Stimulated activated CD4-positive, alpha-beta T cell treated with anti-CD3 and anti-CD28 coated beads, TNF-alpha, amount 100 ng/mL, for 1 hour (primary cell): ENCODE results near the gene TMCO6.
A peak's percentile ranks its signal among the peaks of the same experiment; 100 is the strongest.
"Not testable (repeated sequence)": the region's sequence is repeated elsewhere in the genome, so short reads cannot be mapped to it uniquely, and the experiment has no call there.

Source experiments
- DNase-seq, 3 donors: peaks; one replicate each; pipeline ENCODE4 v3.0.0-alpha.2; 2020; ENCODE audit warnings: low read depth in 3 of 3, low spot score in 1 of 3

The TMCO6 gene

DNA sequence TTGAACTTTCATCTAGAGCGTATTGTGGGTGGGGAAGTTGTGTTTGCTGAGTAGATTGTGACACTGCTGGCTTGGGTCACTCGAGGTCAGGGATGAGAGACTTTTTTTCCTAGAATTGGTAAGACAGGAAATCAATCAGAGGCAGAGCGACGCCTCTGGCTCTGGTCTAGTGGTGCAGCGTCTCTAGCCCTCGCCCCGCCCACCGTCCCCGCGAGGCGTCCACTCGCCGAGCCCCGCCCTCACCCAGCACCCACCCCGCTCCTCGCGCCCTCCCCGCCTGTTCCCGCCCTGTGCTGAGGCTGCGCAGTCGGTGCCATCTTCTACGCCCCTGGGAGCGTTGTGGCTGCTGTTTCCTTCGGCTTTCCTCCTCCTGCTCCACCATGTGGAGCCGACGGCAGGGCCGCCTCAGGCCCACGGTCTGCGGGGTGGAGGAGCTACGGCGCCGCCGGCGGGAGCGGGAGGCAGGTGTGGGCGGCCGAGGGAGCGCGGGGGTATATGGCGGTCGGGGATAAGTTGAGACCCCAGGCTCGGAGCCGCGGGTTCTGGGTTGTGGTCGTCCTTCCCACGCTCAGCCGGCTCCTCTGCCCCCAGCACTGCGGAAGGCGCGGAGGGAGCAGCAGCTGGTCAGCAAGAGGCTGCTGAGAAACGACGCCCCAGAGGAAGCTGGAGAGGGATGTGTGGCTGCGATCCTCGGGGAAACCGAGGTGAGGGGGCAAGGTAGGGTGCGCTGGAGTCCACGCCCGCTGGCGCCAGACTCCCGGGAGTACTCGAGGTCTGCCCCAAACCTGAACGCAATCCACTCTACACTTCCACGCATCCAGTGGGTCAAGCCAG is at the start of gene TMCO6:
TMCO6 (plus strand) TSS at position 304 of the 834 bp plus-strand sequence; CDS start at position 381, 77 bp downstream.
- DNase-seq, result peak; percentile 89 to 94 (median 89)

DNA sequence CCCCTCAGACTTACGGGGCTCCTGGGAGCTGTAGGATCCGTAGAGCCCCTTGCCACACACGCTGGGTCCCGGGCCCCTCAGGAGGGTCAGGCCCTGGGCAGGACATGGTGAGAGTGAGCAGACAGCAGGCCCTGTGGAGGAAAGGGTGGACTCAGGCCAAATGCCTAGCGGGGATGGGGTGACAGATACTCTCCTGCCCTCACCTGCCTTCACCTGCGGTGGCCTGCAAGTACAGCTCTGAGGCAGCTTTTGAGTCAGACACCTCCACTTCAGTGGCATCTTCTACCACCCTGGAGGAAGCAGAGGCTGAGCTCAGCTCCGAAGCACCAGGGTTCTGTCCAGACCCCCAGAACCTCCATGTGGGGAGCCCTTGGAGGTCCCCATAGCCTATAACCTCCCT is 48.4 kb upstream of the TMCO6 start:
- DNase-seq, result no peak

DNA sequence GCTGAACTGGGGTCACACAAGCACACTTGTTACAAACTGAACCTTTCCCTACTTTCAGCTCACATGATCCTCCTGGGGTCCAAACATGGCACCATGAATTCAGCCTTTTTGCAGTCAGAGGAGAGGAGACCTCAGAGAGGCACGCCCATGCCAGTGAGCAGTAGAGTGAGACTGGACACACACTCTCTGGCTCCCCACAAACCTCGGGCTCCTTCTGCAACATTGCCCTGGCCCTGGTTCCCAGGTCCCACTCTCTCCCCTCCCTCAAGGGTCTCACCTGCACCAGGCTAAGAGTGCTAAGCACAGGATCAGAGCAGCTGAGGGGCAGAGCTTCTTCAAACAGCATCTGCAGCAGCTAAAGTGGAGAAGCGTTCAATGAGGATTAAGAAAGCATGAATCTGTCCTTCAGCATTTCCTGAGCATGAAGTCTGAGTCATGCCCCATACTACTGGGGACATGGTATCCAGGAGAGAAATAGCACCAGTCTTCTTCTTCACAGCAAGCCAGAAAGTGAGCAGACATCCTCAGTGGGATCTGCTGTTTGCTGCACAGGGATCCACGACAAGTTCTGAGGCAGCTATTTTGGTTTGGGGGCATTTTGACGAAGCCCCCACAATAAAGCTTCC is 47.4 kb upstream of the TMCO6 start:
- no peak for DNase-seq

DNA sequence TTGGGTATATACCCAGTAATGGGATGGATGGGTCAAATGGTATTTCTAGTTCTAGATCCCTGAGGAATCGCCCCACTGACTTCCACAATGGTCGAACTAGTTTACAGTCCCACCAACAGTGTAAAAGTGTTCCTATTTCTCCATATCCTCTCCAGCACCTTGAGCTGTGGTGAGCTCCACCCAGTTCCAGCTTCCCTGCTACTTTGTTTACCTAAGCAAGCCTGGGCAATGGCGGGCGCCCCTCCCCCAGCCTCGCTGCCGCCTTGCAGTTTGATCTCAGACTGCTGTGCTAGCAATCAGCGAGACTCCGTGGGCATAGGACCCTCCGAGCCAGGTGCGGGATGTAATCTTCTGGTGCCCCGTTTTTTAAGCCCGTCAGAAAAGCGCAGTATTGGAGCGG is 46.2 kb upstream of the TMCO6 start:
- DNase-seq, result not testable (repeated sequence)

DNA sequence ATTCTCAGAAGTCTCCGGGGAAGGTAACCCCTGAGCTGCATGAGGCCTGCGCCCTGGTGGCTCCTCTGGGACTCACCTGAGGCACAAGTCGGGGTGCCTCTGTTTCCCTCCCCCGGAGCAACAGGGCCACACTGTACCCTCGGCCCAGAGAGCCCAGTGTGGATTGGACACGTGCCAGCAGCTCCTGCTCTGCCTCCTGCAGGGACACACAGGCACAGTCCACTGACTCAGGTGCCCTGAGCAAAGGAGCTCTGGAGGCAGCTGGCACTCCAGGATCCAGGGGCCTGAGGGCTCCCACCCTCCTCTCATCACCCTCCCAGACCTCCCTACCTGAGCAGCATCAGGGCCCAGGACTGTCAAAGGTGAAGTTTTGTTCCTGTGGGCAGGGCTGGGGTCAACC is 45.1 kb upstream of the TMCO6 start:
- no peak for DNase-seq

DNA sequence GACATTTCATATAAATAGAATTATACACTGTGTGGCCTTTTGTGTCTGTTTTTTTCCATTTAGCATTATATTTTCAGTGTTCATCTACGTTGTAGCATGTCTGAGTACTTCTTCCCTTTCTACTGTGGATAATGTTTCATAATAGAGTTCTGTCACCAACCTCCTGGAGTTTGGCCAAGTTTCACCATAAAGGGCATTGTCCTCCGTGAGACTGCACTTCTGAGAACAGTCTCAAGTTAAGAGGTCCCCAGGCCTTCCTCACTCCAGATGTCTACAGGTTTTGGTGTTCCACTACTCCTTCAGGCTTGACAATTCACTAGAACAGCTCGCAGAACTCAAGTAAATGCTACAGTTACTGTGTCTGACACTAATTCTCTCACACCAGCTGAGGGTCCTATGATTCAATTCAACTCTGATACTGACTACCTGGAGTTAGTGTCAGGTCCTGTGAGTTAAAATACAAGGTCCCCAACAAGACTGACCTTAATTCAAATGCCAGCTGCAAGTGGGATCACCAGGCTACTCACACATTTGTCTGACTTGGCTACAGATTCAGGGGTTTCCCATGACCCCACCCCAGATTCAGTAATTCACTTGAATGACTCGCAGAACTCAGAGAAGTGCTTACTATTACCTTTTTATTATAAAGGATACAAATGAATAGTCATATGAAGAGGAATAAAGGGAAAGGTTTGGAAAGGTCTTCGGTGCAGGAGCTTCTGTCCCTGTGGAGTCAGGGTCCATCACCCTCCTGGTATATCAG is 43.5 kb upstream of the TMCO6 start:
- no peak for DNase-seq

DNA sequence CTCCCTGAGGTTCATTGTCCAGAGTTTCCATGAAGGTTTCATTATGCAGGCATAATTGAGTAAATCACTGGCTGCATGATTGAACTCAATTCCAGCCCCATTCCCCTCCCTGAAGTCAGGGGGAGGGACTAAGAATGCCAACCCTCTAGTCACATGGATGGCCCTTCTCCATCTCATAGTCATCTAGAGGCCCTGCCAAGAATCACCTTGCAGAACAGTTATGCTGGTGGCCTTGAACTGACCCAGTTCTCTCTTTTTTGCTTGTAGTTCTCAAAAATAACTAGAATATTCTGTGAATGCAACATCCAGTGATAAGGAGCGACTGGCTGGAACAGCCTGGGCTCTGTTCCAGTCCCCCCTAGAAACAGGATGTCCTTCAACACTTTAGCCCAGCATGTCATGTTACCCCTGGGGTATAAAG is 42.9 kb upstream of the TMCO6 start:
- no peak for DNase-seq

DNA sequence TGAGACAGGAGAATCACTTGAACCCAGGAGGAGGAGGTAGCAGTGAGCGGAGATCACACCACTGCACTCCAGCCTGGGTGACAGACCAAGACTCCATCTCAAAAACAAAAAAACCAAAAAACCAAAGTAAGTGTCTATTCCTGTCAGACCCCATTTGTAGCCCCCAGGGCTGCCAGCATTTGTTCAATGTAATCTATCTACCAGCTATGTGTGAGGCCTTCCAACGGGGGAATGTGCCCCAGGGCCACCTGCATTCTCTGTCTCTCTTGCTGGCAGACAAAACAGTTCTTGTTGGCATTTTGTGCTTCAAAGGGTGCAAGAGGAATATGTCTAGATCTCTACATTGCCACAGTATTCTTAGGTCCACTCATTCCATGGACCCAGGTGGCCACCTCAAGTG is 40.4 kb upstream of the TMCO6 start:
- no peak for DNase-seq

DNA sequence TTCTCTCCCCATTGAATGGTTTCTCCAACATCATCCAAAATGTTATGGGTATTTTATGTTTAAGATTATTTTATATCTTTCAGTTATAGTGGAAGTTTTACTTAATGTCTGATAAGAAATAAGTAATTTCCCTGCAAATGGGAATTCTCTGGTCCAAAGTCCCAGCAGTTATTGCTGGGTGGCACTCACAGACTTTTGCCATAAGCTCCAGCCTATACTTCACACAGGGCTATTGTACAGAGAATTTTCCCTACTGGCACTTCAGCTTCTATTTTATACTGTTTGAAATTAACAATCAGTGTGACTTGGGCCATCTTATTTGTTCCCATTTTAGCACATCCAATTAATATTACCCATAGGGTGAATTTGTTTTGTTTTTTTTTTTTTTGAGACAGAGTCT is 39.2 kb upstream of the TMCO6 start:
- DNase-seq, result no peak

DNA sequence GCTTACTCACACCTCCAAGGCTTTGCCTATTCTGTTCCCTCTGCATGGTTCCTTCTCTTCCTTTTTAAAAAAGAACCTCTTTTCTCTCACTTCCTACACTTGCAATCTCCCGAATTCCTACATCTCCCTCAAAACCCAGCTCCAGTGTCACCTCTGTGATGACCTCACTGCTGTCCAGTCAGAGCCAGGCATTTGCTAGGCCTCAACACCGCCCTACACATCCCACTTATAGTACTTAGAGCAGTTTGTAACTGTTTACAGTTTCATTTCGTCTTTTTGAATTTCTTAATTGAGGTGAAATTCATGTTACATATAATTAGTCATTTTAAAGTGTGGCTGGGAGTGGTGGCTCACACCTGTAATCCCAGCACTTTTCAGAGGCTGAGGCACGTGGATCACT is 37.1 kb upstream of the TMCO6 start:
- DNase-seq, result no peak

DNA sequence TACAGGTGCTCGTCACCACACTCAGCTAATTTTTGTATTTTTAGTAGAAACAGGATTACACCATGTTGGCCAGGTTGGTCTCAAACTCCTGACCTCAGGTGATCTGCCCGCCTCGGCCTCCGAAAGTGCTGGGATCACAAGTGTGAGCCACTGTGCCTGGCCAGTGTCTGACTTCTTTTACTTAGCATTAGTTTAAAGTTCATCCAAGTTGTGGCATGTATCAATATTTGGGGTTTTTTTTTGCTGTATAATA is 35.9 kb upstream of the TMCO6 start:
- not testable (repeated sequence) for DNase-seq

DNA sequence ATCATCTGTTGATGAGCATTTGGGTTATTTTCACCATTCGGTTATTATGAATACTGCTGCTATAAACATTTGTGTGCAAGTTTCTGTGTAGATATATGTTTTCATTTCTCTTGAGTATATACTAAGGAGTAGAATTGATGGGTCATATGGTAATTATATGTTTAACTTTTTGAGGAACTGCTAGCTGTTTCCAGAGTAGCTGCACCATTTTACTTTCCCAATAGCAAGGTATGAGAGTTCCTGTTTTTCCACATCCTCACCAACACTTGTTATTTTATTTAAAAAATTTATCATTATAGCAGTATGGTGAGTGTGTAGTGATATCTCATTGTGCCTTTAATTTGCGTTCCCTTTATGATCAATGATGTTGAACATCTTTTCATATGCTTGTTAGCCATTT is 35.5 kb upstream of the TMCO6 start:
- no peak for DNase-seq

DNA sequence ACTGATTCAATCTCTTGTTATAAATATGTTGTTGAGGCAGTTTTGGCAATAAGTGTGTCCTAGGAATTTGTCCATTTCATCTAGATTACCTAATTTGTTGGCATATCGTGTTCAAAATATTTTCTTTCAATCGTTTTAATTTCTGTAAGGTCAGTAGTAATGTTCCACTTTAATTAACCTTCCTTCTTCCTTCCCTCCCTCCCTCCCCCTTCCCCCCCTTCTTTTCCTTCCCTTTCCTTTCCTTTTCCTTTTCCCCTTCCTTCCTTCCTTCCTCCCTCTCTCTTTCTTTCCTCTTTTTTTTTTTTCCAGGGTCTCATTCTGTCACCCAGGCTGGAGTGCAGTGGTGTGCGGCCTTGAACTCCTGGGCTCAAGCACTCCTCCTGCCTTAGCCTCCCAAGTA is 33.4 kb upstream of the TMCO6 start:
- DNase-seq, result no peak

DNA sequence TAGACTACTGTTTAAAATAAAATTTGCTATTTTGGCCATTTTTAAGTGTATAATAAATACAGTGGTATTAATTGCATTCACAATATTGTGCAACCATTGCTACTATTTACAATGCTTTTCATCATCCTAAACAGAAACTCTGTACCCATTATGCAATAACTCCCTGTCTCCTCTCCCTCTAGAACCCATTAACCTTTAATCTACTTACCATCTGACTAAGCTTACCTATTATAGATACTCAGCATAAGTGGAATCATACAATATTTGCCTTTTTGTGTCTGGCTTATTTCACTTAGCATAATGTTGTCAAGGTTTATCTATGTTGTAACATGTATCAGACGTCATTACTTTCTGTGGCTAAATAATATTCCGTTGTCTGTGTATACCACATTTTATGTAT is 32.2 kb upstream of the TMCO6 start:
- no peak for DNase-seq

DNA sequence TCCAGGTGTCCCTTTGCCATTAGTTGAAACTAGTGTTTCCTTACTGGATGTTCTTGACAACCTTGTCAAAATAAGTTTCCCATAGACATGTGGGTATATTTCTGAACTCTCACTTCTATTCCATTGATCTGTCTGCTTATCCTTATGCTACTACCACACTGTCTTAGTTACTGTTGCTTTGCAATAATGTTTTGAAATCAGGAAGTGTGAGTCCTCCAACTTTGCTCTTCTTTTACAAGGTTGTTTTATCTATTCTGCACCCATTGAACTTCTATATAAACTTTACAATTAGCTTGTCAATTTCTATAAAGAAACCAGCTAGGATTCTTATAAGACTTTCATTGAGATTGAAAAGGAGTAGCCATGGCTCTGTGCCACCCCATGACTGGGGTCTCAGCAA is 30.5 kb upstream of the TMCO6 start:
- no peak for DNase-seq

DNA sequence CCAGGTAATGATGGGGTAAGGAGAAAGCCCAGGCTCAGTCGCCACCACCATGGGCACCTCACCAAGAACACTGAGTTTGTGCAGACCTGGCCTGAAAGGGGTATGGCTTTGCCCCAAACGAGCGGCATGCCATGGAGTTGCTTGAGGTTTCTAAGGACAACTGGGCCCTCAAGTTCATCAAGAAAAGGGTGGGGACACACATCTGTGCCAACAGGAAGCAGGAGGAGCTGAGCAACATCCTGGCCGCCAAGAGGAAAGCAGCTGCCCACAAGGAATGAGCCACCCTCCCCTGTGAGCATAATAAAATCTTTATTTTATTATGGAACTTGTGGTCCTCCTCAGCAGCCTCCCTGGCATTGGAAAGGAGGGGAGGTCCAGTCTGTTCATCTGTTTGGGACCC is 30.1 kb upstream of the TMCO6 start:
- no peak for DNase-seq

DNA sequence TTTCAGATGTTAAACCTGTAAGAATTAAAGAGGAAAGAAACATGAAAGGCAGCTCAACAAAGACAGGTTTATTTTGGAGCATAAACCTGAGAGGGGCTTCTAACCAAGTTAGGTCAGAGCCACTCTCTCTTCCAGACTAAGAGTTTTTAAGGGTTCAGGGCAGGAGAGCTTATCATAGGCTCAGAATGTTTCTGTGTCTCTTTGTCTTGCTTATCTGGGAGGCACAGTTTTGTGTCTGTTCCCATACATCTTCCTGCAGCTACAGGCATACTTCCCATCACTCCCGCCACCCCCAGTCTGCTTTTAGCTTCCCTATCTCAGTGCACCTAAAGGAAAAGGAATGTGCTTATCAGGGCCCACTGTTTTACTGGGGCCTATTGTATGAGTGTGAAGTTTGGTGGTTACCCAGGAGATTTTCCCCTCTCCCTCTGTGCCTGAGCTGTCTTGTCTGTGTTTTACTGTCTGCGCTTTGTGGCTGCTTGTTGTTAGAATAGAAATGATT is 28.2 kb upstream of the TMCO6 start:
- no peak for DNase-seq

DNA sequence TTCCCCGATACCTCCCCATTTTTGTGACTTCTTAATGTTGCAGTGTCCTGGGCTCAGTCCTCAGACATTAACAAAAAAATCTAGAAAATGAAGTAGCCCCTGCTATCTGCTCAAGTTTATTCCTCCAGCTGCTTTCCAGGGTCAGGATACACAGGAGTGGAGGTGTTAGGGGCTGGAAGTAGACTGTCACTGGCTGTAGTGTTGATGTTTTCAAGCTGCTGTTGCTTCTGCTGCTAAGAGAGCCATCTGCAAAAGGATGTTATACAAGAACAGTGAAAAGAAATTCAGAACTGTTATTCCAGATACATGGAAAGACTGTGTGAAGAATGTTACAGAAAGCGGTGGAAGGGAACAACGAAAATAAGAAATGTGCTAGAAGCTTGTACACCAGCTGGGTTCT is 16.9 kb upstream of the TMCO6 start:
- DNase-seq, result no peak

DNA sequence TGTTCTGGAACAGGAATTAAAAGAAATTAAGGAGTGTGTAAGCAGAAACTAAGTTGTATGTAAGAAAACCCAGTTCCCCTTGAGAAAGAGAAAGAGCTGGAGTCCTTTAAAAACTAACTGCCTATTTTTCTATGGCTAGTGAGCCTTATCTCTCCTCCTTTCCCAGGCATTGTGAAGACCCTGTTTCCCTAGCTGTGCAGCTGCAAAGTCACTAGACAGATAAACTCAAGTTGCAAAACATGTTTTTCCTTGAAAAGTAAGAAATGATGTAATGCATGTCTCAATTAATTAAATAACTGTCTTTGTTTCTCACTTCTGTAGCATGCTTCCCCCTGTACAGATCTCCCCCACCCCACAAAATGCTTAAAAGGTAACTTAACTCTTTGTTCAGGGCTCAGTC is 16.2 kb upstream of the TMCO6 start:
- not testable (repeated sequence) for DNase-seq

DNA sequence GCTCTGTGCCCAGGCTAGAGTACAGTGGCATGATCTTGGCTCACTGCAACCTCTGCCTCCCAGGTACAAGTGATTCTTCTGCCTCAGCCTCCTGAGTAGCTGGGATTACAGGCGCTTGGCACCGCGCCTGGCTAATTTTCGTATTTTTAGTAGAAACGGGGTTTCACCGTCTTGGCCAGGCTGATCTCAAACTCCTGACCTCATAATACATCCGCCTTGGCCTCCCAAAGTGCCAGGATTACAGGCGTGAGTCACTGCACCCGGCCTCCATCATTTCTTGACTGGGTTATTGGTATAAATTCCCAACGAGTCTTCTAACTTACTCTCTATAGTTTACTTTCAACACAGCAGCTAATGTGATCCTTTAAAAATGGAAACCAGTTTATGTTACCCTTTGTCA is 14.4 kb upstream of the TMCO6 start:
- not testable (repeated sequence) for DNase-seq

DNA sequence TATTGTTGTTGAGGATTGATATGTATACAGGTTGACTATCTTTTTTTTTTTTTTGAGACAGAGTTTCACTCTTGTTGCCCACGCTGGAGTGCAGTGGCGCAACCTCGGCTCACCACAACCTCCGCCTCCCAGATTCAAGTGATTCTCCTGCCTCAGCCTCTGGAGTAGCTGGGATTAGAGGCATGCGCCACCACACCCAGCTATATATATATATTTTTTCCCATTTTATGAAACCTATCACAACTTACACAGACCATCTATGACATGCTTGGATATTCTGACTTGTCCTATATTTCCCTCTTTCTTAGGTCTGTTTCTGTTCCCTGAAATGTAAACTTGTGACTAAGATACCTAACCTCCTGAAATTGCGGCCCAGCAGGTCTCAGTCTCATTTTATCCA is 11.3 kb upstream of the TMCO6 start:
- no peak for DNase-seq

DNA sequence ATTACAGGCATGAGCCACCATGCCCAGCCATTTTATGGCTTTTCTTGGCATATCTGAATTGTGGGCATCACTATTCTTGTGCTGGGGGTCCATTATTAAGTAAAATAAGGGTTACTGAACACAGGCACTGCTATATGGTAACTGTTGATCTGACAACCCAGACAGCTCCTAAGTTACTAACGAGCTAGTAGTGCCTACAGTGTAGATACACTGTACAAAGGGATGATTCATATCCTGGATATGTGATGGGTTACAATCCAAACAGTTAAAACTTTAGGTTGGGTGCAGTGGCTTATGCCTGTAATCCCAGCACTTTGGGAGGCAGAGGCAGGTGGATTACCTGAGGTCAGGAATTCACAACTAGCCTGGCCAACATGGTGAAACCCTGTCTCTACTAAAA is 10.5 kb upstream of the TMCO6 start:
- no peak for DNase-seq
